ENCODE measurements around the gene ATP2C2. TPM values are rescaled to one million over a fixed set of nuclear protein-coding genes. Genes with fewer than 3 reads are reported as not detected.
A peak's percentile ranks its signal among the peaks of the same experiment; 100 is the strongest.

The ATP2C2 gene
- total RNA-seq, 1 experiment from 2014 or later: 4.0 TPM

DNA sequence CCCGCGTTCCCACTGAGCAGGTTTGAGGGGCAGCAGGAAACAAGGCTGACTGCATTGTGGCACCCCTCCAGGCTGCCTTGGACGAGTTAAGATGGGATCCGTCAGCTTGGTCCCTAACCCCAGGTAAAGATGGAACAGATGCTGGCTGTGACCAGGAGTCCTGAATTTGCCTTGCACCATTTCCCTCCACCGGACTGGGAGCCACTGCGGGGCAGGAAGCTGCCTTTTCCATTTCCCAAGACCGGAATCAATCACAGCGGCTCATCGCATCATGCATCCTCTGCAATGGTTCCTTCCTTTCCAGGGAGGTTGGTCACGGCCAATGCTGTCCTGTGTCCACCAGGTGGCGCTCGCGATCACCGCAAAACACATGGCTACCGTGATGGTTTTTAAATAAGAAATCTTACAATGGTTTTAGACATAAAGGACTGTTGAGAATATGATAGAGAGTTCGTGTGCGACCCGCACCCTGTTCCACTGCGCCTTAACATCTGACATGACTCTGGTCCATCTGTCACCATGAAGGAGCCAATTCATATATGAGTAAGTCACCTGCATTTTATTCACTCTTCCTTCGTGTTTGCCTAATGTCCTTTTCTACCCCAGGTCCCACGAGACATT, 143.0 kb downstream of the ATP2C2 start:
- Histone ChIP-seq H4K8ac (replicated peaks; ENCODE audit: insufficient read length, low read depth, low read length) (no peak overlapping the region), H2BK12ac (ENCODE audit: insufficient read length, low read depth, low read length) (no peak overlapping the region), H3K4ac (ENCODE audit: low read depth, low read length) (no peak overlapping the region), H3K79me1 (ENCODE audit: insufficient read depth, low read depth, low read length, poor library complexity, severe bottlenecking) (no peaks in the 10 kb centered on the region), H2AFZ (ENCODE audit: low read length) (no peak overlapping the region), H3K9ac (ENCODE audit: extremely low read depth, insufficient read length, low read length) (no peak overlapping the region), H3T11ph (ENCODE audit: low read length) (no peak overlapping the region), H2BK120ac (ENCODE audit: low read depth, low read length, poor library complexity, severe bottlenecking) (no peak overlapping the region), H3K79me2 (ENCODE audit: insufficient read depth, low read length) (no peaks in the 10 kb centered on the region), H3K18ac (ENCODE audit: insufficient read length, low read depth, low read length) (peak overlapping the region; percentile 22), H4K20me1 (ENCODE audit: control insufficient read depth, insufficient read depth, insufficient read length) (no peaks in the 10 kb centered on the region), H3K23ac (ENCODE audit: insufficient read length, low read depth, low read length) (no peak overlapping the region), H3K56ac (ENCODE audit: insufficient read length, low read depth, low read length) (no peak overlapping the region), H3K23me2 (ENCODE audit: insufficient read length, low read depth, low read length, poor library complexity, severe bottlenecking) (no peaks in the 10 kb centered on the region), H2BK15ac (ENCODE audit: low read depth, low read length) (no peak overlapping the region), H3K27me3 (ENCODE audit: insufficient read depth, low read length) (no peaks in the 10 kb centered on the region), H3K27ac (ENCODE audit: insufficient read length, low read depth, low read length) (no peak overlapping the region), H2BK5ac (ENCODE audit: insufficient read length, low read length) (no peak overlapping the region), H4K5ac (ENCODE audit: insufficient read length, low read depth, low read length) (no peak overlapping the region), H2AK5ac (ENCODE audit: insufficient read length, low read length) (no peak overlapping the region), H3K4me1 (ENCODE audit: insufficient read depth, low read length) (no peaks in the 10 kb centered on the region; the same call in 1 of the 2 replicates), H3K14ac (ENCODE audit: insufficient read depth, low read length) (no peak overlapping the region), H3K9me3 (ENCODE audit: control insufficient read depth, low read depth, low read length) (no peaks in the 10 kb centered on the region), H4K91ac (ENCODE audit: insufficient read length, low read depth, low read length) (no peak overlapping the region), H2BK20ac (ENCODE audit: low read depth, low read length, poor library complexity, severe bottlenecking) (no peak overlapping the region), H3K4me2 (ENCODE audit: insufficient read depth, insufficient read length, low read length) (peak overlapping the region; percentile 41)
- DNase-seq: peak; percentile 84
- Mint-ChIP-seq H3K4me1 (peaks cover 28 to 37% of the 10 kb centered on the region in 2 experiments), H3K36me3 (ENCODE audit: insufficient read depth in 1 of 3, low read depth in 3 of 3) (no peaks in the 10 kb centered on the region), H3K9me3 (no peaks in the 10 kb centered on the region; a peak in 1 of 5 replicates), H3K4me3 (peak overlapping the region; percentile 33 to 40; a peak in 4 of 5 replicates), H3K27me3 (ENCODE audit: low read depth) (peaks cover 2% of the 10 kb centered on the region), H3K27ac (no peak overlapping the region)
- no CpG with 5 or more reads among the region's 21 CpGs for WGBS (ENCODE audit: extremely low coverage, insufficient read length, low lambda C conversion rate)
- TF ChIP-seq, protein P1, sequence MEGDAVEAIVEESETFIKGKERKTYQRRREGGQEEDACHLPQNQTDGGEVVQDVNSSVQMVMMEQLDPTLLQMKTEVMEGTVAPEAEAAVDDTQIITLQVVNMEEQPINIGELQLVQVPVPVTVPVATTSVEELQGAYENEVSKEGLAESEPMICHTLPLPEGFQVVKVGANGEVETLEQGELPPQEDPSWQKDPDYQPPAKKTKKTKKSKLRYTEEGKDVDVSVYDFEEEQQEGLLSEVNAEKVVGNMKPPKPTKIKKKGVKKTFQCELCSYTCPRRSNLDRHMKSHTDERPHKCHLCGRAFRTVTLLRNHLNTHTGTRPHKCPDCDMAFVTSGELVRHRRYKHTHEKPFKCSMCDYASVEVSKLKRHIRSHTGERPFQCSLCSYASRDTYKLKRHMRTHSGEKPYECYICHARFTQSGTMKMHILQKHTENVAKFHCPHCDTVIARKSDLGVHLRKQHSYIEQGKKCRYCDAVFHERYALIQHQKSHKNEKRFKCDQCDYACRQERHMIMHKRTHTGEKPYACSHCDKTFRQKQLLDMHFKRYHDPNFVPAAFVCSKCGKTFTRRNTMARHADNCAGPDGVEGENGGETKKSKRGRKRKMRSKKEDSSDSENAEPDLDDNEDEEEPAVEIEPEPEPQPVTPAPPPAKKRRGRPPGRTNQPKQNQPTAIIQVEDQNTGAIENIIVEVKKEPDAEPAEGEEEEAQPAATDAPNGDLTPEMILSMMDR (conservative IDR thresholded peaks at IDR 0.05): peak; percentile 98

Measured in H9 (cell line).